Mucosa of stomach (tissue), 1 donor: Measurements from ENCODE around the gene ASZ1.
"Not testable (repeated sequence)": the region's sequence is repeated elsewhere in the genome, so short reads cannot be mapped to it uniquely, and the experiment has no call there.

ENCODE experiments used
- H3K27me3 ChIP-seq: one replicate; pipeline ENCODE4 v1.7.0; 2013; ENCODE audit warnings: mild to moderate bottlenecking, low read length; ENCODE audit not compliant: control insufficient read depth, insufficient read depth
- H3K36me3 ChIP-seq: one replicate; pipeline ENCODE4 v1.7.0; 2013; ENCODE audit warnings: low read length; ENCODE audit not compliant: control insufficient read depth, insufficient read depth
- H3K4me1 ChIP-seq: one replicate; pipeline ENCODE4 v1.7.0; 2013; ENCODE audit warnings: mild to moderate bottlenecking, low read length; ENCODE audit not compliant: control insufficient read depth, insufficient read depth
- H3K4me3 ChIP-seq: one replicate; pipeline ENCODE4 v1.7.0; 2013; ENCODE audit warnings: low read length
- H3K9ac ChIP-seq: one replicate; pipeline ENCODE4 v1.7.0; 2013; ENCODE audit warnings: mild to moderate bottlenecking, low read length, moderate library complexity
- H3K9me3 ChIP-seq: one replicate; pipeline ENCODE4 v1.7.0; 2013; ENCODE audit warnings: mild to moderate bottlenecking, low read length, moderate library complexity; ENCODE audit not compliant: control insufficient read depth
- donor health status: Pancreatic carcinoma.

Gene ASZ1

GRCh38 chr7:117427258-117427701, at the start of gene ASZ1:
ASZ1 (minus strand) TSS chr7:117427493; CDS start chr7:117427460, 33 bp downstream.
- H3K4me3 ChIP-seq: no peak within 1 kb of the TSS
- no peaks in the 10 kb centered on the region for H3K27me3 ChIP-seq
- H3K9ac ChIP-seq: no peak within 1 kb of the TSS
- no peaks in the 10 kb centered on the region for H3K36me3 ChIP-seq
- no peaks in the 10 kb centered on the region for H3K4me1 ChIP-seq
- H3K9me3 ChIP-seq: no peaks in the 10 kb centered on the region

GRCh38 chr7:117476557-117477215, 49.4 kb upstream of the ASZ1 start:
- Histone ChIP-seq H3K9ac (no peak overlapping the region), H3K9me3 (no peaks in the 10 kb centered on the region), H3K27me3 (peaks cover 2% of the 10 kb centered on the region)

GRCh38 chr7:117472335-117472734, 45.0 kb upstream of the ASZ1 start:
- Histone ChIP-seq H3K4me1 (no peaks in the 10 kb centered on the region), H3K27me3 (no peaks in the 10 kb centered on the region), H3K4me3 (no peak overlapping the region), H3K9ac (no peak overlapping the region), H3K36me3 (no peaks in the 10 kb centered on the region), H3K9me3 (no peaks in the 10 kb centered on the region)

More at GRCh38 chr7:117476557-117477215, 49.4 kb upstream of the ASZ1 start:
- H3K4me1 ChIP-seq: no peaks in the 10 kb centered on the region
- no peak overlapping the region for H3K4me3 ChIP-seq
- H3K36me3 ChIP-seq: no peaks in the 10 kb centered on the region

- Histone ChIP-seq H3K27me3 (no peaks in the 10 kb centered on the region), H3K36me3 (no peaks in the 10 kb centered on the region), H3K9ac (no peak overlapping the region), H3K9me3 (no peaks in the 10 kb centered on the region), H3K4me1 (no peaks in the 10 kb centered on the region), H3K4me3 (no peak overlapping the region)
These were observed 43.5 kb upstream of the ASZ1 start for GRCh38 chr7:117470777-117471176.

- Histone ChIP-seq H3K4me3 (no peak overlapping the region), H3K4me1 (no peaks in the 10 kb centered on the region), H3K9me3 (no peaks in the 10 kb centered on the region), H3K36me3 (no peaks in the 10 kb centered on the region), H3K9ac (no peak overlapping the region), H3K27me3 (no peaks in the 10 kb centered on the region)
These were observed 40.9 kb upstream of the ASZ1 start for GRCh38 chr7:117468174-117468573.

- not testable (repeated sequence) for H3K36me3 ChIP-seq, H3K4me1 ChIP-seq, H3K9ac ChIP-seq, H3K9me3 ChIP-seq, H3K4me3 ChIP-seq, H3K27me3 ChIP-seq
These were observed 33.5 kb upstream of the ASZ1 start for GRCh38 chr7:117460815-117461214.

- Histone ChIP-seq H3K9me3 (no peaks in the 10 kb centered on the region), H3K4me1 (peaks cover 4% of the 10 kb centered on the region), H3K27me3 (no peaks in the 10 kb centered on the region), H3K4me3 (no peak overlapping the region), H3K9ac (no peak overlapping the region), H3K36me3 (no peaks in the 10 kb centered on the region)
These were observed 32.4 kb upstream of the ASZ1 start for GRCh38 chr7:117459735-117460134.

- Histone ChIP-seq H3K9me3 (no peaks in the 10 kb centered on the region), H3K27me3 (no peaks in the 10 kb centered on the region), H3K4me1 (peaks cover 4% of the 10 kb centered on the region), H3K4me3 (no peak overlapping the region), H3K36me3 (no peaks in the 10 kb centered on the region), H3K9ac (no peak overlapping the region)
These were observed 31.8 kb upstream of the ASZ1 start for GRCh38 chr7:117458977-117459583.

- Histone ChIP-seq H3K36me3 (no peaks in the 10 kb centered on the region), H3K9ac (no peak overlapping the region), H3K4me1 (no peaks in the 10 kb centered on the region), H3K9me3 (no peaks in the 10 kb centered on the region), H3K4me3 (no peak overlapping the region), H3K27me3 (no peaks in the 10 kb centered on the region)
These were observed 21.4 kb upstream of the ASZ1 start for GRCh38 chr7:117448655-117449054.

GRCh38 chr7:117446220-117446815, 19.0 kb upstream of the ASZ1 start:
- Histone ChIP-seq H3K4me3 (no peak overlapping the region), H3K27me3 (no peaks in the 10 kb centered on the region), H3K4me1 (no peaks in the 10 kb centered on the region), H3K9me3 (no peaks in the 10 kb centered on the region), H3K9ac (no peak overlapping the region), H3K36me3 (no peaks in the 10 kb centered on the region)

- Histone ChIP-seq H3K9me3 (no peaks in the 10 kb centered on the region), H3K9ac (no peak overlapping the region), H3K27me3 (no peaks in the 10 kb centered on the region), H3K36me3 (no peaks in the 10 kb centered on the region), H3K4me3 (no peak overlapping the region), H3K4me1 (no peaks in the 10 kb centered on the region)
These were observed 17.9 kb upstream of the ASZ1 start for GRCh38 chr7:117445206-117445605.

- H3K4me3 ChIP-seq: no peak overlapping the region
- no peak overlapping the region for H3K9ac ChIP-seq
- no peaks in the 10 kb centered on the region for H3K36me3 ChIP-seq
- H3K9me3 ChIP-seq: no peaks in the 10 kb centered on the region
- no peaks in the 10 kb centered on the region for H3K27me3 ChIP-seq
- H3K4me1 ChIP-seq: no peaks in the 10 kb centered on the region
These were observed 17.4 kb upstream of the ASZ1 start for GRCh38 chr7:117444646-117445045.
